MG63 (cell line): ENCODE measurements around the gene EVC. TPM values are rescaled to one million over a fixed set of nuclear protein-coding genes. Genes with fewer than 3 reads are reported as not detected.
"Not testable (repeated sequence)": the region's sequence is repeated elsewhere in the genome, so short reads cannot be mapped to it uniquely, and the experiment has no call there.

Experiments used
- DNase-seq: peaks from one replicate; pipeline ENCODE4 v3.0.0-alpha.2; 2020
- H3K27me3 ChIP-seq: fragments of 250-450 bp; sonication (Bioruptor Pico); 2 replicates; pipeline ENCODE4 v1.5.1; 2020; ENCODE audit warnings: mild to moderate bottlenecking, moderate library complexity
- H3K36me3 ChIP-seq: fragments of 250-450 bp; sonication (Bioruptor Pico); 2 replicates; pipeline ENCODE4 v1.5.1; 2020; ENCODE audit warnings: mild to moderate bottlenecking, moderate library complexity
- H3K4me3 ChIP-seq: fragments of 250-450 bp; sonication (Bioruptor Pico); 2 replicates; pipeline ENCODE4 v1.5.1; 2020; ENCODE audit warnings: mild to moderate bottlenecking, moderate library complexity
- H3K9me3 ChIP-seq: fragments of 250-450 bp; sonication (Bioruptor Pico); 2 replicates; pipeline ENCODE4 v1.5.1; 2020; ENCODE audit warnings: mild to moderate bottlenecking, moderate library complexity
- total RNA-seq: library from RNA; depleted of rRNA; stranded (reverse); fragments of >200 nt; shearing (Covaris generic); gene quantifications from 2 replicates; pipeline ENCODE4 v1.2.3, GENCODE V29; 2014; ENCODE audit warnings: low replicate concordance

Gene EVC
- total RNA-seq, 1 experiment from 2014 or later = 4.6 TPM

- Histone ChIP-seq H3K9me3 (no peaks in the 10 kb centered on the region), H3K27me3 (no peaks in the 10 kb centered on the region), H3K36me3 (no peaks in the 10 kb centered on the region), H3K4me3 (no peak overlapping the region)
- no peak for DNase-seq
Measured at GRCh38 chr4:5719350-5720055, 8.5 kb downstream of the EVC start.

- H3K36me3 ChIP-seq = no peaks in the 10 kb centered on the region
- no peak overlapping the region for H3K4me3 ChIP-seq
- DNase-seq = no peak
- H3K9me3 ChIP-seq = no peaks in the 10 kb centered on the region
- no peaks in the 10 kb centered on the region for H3K27me3 ChIP-seq
Measured at GRCh38 chr4:5720157-5720850, 9.3 kb downstream of the EVC start.

- Histone ChIP-seq H3K27me3 (no peaks in the 10 kb centered on the region), H3K9me3 (no peaks in the 10 kb centered on the region), H3K36me3 (no peaks in the 10 kb centered on the region; the same call in 1 of the 2 replicates), H3K4me3 (no peak overlapping the region)
- DNase-seq = no peak
Measured at GRCh38 chr4:5720980-5721379, 10.0 kb downstream of the EVC start.

- H3K4me3 ChIP-seq = no peak overlapping the region
- no peaks in the 10 kb centered on the region; the same call in 1 of the 2 replicates for H3K36me3 ChIP-seq
- no peaks in the 10 kb centered on the region for H3K9me3 ChIP-seq
- no peaks in the 10 kb centered on the region for H3K27me3 ChIP-seq
- no peak for DNase-seq
Measured at GRCh38 chr4:5721923-5722322, 10.9 kb downstream of the EVC start.

- Histone ChIP-seq H3K27me3 (no peaks in the 10 kb centered on the region), H3K4me3 (no peak overlapping the region), H3K36me3 (no peaks in the 10 kb centered on the region; the same call in 1 of the 2 replicates), H3K9me3 (no peaks in the 10 kb centered on the region)
- no peak for DNase-seq
Measured at GRCh38 chr4:5722328-5722727, 11.3 kb downstream of the EVC start.

- Histone ChIP-seq H3K27me3 (no peaks in the 10 kb centered on the region), H3K4me3 (no peak overlapping the region)
- DNase-seq = no peak
Measured at GRCh38 chr4:5724377-5724776, 13.4 kb downstream of the EVC start.

GRCh38 chr4:5728412-5728811 lies 17.4 kb downstream of the EVC start:
- H3K36me3 ChIP-seq, DNase-seq, H3K27me3 ChIP-seq, H3K4me3 ChIP-seq, H3K9me3 ChIP-seq: not testable (repeated sequence)

More at GRCh38 chr4:5724377-5724776, 13.4 kb downstream of the EVC start:
- Histone ChIP-seq H3K9me3 (no peaks in the 10 kb centered on the region), H3K36me3 (no peaks in the 10 kb centered on the region; the same call in 1 of the 2 replicates)

- Histone ChIP-seq H3K27me3 (no peaks in the 10 kb centered on the region), H3K9me3 (no peaks in the 10 kb centered on the region), H3K36me3 (no peaks in the 10 kb centered on the region; the same call in 1 of the 2 replicates), H3K4me3 (no peak overlapping the region)
- DNase-seq = no peak
Measured at GRCh38 chr4:5730436-5730835, 19.4 kb downstream of the EVC start.

GRCh38 chr4:5730993-5731990 lies 20.3 kb downstream of the EVC start:
- no peaks in the 10 kb centered on the region for H3K27me3 ChIP-seq
- no peaks in the 10 kb centered on the region for H3K36me3 ChIP-seq
- H3K9me3 ChIP-seq = no peaks in the 10 kb centered on the region
- DNase-seq = no peak
- H3K4me3 ChIP-seq = no peak overlapping the region

- Histone ChIP-seq H3K36me3 (no peaks in the 10 kb centered on the region), H3K4me3 (no peak overlapping the region), H3K27me3 (no peaks in the 10 kb centered on the region), H3K9me3 (no peaks in the 10 kb centered on the region)
- no peak for DNase-seq
Measured at GRCh38 chr4:5732158-5732557, 21.2 kb downstream of the EVC start.

GRCh38 chr4:5734853-5735252 lies 23.9 kb downstream of the EVC start:
- H3K4me3 ChIP-seq = no peak overlapping the region
- H3K27me3 ChIP-seq = no peaks in the 10 kb centered on the region
- no peaks in the 10 kb centered on the region for H3K36me3 ChIP-seq
- peak; percentile 20 for DNase-seq
- H3K9me3 ChIP-seq = no peaks in the 10 kb centered on the region

- Histone ChIP-seq H3K27me3 (no peaks in the 10 kb centered on the region), H3K4me3 (no peak overlapping the region), H3K36me3 (no peaks in the 10 kb centered on the region), H3K9me3 (no peaks in the 10 kb centered on the region)
- DNase-seq = no peak
Measured at GRCh38 chr4:5735463-5735862, 24.5 kb downstream of the EVC start.

- Histone ChIP-seq H3K36me3 (peaks cover 5% of the 10 kb centered on the region; the same call in 1 of the 2 replicates), H3K4me3 (no peak overlapping the region), H3K9me3 (no peaks in the 10 kb centered on the region), H3K27me3 (no peaks in the 10 kb centered on the region)
- DNase-seq = no peak
Measured at GRCh38 chr4:5738061-5738460, 27.1 kb downstream of the EVC start.

GRCh38 chr4:5742388-5742787 lies 31.4 kb downstream of the EVC start:
- no peak for DNase-seq
- H3K36me3 ChIP-seq = peaks cover 5% of the 10 kb centered on the region; the same call in 1 of the 2 replicates

GRCh38 chr4:5742968-5743367 lies 32.0 kb downstream of the EVC start:
- H3K4me3 ChIP-seq = no peak overlapping the region
- no peaks in the 10 kb centered on the region for H3K9me3 ChIP-seq
- peaks cover 5% of the 10 kb centered on the region; the same call in 1 of the 2 replicates for H3K36me3 ChIP-seq
- DNase-seq = no peak
- H3K27me3 ChIP-seq = no peaks in the 10 kb centered on the region

More at GRCh38 chr4:5742388-5742787, 31.4 kb downstream of the EVC start:
- H3K27me3 ChIP-seq = no peaks in the 10 kb centered on the region
- no peaks in the 10 kb centered on the region for H3K9me3 ChIP-seq
- H3K4me3 ChIP-seq = no peak overlapping the region

- no peaks in the 10 kb centered on the region for H3K27me3 ChIP-seq
- H3K9me3 ChIP-seq = no peaks in the 10 kb centered on the region
- H3K4me3 ChIP-seq = no peak overlapping the region
- H3K36me3 ChIP-seq = peaks cover 5% of the 10 kb centered on the region; the same call in 1 of the 2 replicates
- DNase-seq = no peak
Measured at GRCh38 chr4:5746250-5746649, 35.2 kb downstream of the EVC start.
